GM21381 (cell line): ENCODE data around the gene G6PC3.
"Not testable (repeated sequence)": the region's sequence is repeated elsewhere in the genome, so short reads cannot be mapped to it uniquely, and the experiment has no call there.

ENCODE experiments used
- ATAC-seq: cut with Tn5 transposase; IDR thresholded peaks from one replicate; pipeline ENCODE4 v1.9.1; 2021; ENCODE audit warnings: mild to moderate bottlenecking, moderate library complexity; ENCODE audit not compliant: unreplicated experiment

G6PC3 gene

GRCh38 chr17:44082256-44082927, 11.9 kb downstream of the G6PC3 start:
- no peak for ATAC-seq

GRCh38 chr17:44083250-44083849, 12.8 kb downstream of the G6PC3 start:
- ATAC-seq: no peak

GRCh38 chr17:44084131-44084538, 13.6 kb downstream of the G6PC3 start:
- no peak for ATAC-seq

DNA sequence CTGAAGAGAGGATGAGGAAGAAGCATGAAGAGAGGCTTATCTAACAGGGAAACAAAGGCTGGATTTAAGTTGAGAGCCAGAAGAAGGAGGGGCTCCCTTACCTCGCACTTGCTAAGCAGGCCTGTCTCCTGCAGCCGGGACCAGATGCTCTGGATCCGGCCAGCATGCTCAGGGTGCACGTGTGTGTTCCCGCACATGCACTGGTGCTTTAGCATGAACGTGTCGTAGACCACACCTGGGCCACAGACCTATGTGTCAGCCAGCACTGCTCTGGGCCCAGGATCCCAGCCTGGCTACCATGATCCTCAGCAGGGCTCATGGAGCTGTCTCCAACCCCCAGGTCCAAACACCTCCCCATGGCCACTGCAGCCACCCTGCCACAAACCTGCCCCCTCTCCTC, 14.4 kb downstream of the G6PC3 start:
- ATAC-seq: no peak

DNA sequence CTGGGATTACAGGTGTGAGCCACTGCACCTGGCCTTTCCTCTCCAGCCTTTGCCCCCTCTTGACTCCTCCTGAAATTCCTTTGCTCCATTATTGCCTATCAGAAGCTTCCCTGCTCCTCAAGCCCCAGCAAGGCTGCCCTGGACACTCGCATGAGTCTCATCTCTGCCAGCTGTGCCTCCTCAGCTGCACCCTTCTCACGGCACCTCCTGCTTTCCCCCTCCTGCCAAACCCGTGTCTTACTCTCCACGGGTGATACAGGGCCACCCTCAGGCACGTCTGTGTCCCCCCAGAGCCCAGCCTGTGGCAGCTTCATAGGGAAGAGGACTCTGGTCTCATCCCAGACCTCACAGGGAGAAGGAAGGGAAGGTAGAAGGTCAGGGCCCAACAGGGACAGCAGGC, 15.4 kb downstream of the G6PC3 start:
- ATAC-seq: no peak

DNA sequence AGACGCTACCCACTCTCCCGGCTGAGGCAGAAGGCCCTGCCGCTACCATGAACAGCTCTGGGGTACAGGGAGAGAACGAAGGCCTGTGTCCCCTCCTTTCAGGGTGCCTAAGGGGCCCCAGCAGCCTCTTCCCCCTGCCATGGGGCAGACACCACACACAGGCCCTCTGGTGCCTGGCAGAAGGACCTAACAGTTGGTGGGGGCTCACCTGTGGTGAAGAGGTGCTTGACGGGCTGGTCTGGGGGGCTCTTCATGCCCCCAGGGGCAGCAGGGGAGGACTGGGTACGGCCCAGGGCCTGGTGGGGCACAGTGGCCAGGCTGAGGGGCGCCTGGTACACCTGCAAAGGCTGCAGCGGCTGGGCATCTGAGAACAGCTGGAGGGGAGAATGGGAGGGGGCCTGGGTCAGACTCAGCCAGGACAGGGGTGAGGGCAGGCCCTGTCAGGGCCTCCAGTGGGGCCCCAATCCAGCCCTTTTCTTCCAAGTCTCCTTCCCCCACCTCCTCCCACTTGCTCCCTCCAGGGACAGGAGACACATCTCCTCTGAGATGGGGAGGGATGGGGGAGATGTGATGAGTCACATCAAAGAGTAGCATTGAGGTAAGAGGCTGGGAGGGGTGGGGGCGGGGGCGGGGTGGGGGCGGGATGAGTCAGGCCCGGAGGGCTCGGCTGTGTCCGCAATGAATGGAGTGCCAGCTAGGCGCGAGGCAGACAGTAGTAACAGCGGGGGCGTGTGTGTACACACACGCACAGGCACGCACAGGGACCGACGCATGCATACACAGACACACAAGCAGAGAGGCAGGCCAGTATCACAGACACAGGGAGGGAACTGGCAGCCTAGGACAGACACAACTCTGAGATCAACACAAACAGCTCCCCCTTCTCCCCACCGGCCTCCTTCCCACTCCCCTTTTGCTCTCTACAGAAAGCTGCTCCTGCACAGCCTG, 16.1 kb downstream of the G6PC3 start:
- ATAC-seq: no peak

DNA sequence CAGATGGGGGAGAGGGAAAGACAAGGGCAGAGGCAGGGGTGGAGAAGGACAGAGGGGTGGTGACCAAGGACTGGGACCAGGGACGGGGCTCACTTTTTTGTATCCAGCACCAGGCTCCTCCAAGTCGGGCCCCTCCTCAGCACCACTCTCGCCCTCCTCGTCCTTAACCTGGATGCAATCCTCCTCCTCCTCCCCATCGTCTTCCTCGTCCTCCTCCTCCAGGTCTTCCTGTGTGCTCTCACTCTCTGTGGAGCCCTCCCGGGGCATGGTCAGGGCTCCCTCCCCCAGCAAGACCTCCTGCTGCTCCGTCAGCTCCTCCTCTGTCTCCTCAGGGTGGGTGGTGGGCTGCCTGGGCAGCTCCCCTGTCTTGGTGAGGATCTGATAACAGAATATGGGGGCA, 16.8 kb downstream of the G6PC3 start:
- no peak for ATAC-seq

DNA sequence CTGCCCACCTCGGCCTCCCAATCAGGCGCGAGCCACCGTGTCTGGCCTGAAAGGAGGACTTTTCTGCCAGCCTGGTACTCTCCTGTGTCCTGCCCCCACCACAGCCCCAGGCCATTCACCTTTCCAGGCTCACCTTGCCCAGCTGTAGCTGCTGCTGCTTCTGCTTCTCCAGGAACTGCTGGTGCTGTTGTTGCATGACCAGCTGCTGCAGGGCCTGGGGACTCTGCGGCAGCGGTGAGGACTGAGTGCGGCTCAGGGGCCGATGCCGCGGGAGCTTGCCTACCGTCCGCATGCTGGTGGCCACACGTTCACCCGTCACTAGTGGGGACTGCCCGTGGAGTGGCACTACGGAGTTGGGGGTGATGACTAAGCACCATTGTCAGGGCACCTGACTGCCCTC, 17.7 kb downstream of the G6PC3 start:
- no peak for ATAC-seq

GRCh38 chr17:44091200-44091997, 20.9 kb downstream of the G6PC3 start:
- ATAC-seq: no peak

DNA sequence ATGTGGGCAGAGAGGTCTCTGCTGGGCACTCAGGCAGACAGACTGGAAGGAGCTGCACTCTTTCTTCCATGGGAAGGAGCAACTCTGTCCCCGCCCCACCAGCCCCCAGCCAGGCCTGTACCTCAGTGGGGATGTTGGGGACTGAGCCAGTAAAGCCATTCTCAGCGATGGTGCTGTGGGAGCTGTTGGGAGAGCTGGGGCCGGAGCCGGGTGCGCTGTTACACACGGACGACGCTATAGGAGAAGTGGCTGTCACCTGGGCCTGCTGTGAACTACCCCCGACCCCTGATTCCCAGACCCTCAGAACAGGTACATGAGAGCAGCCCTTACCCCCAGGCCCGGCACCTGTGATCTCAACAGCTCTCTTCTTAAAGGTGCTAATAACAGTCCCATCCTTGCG, 21.5 kb downstream of the G6PC3 start:
- no peak for ATAC-seq

DNA sequence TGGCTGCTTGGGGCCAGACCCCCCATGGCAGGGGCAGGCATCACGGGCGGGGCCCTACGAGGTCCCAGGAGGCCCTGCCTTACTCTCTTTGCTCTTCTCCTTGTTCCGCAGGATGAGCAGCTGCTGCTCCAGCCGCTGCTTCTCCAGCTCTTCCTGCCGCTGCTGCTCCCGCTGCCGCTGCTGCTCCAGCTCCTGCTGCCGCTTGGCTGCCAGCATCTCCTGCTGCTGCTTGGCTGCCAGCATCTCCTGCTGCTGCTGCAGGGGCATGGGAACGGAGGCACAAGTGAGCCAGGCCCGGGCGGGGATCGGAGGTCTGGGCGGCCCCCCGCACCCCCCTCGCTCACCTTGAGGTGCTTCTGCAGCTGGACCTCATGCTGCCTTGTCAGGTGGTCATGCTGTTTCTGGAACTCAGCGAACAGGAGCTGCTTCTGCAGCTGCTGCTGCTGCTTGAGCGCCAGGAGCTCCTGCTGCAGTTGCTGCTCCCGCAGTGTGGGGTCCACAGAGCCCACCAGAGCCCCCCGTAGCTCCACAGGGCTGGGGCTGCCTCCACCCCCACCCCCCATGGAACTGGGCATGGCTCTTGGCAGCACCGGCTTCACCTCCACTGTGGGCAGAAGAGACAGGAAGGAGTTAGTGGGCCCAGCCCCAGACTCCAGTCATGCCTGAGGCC, 22.8 kb downstream of the G6PC3 start:
- no peak for ATAC-seq

GRCh38 chr17:44094701-44095387, 24.3 kb downstream of the G6PC3 start:
- no peak for ATAC-seq

GRCh38 chr17:44095388-44095646, 24.8 kb downstream of the G6PC3 start:
- ATAC-seq: no peak

DNA sequence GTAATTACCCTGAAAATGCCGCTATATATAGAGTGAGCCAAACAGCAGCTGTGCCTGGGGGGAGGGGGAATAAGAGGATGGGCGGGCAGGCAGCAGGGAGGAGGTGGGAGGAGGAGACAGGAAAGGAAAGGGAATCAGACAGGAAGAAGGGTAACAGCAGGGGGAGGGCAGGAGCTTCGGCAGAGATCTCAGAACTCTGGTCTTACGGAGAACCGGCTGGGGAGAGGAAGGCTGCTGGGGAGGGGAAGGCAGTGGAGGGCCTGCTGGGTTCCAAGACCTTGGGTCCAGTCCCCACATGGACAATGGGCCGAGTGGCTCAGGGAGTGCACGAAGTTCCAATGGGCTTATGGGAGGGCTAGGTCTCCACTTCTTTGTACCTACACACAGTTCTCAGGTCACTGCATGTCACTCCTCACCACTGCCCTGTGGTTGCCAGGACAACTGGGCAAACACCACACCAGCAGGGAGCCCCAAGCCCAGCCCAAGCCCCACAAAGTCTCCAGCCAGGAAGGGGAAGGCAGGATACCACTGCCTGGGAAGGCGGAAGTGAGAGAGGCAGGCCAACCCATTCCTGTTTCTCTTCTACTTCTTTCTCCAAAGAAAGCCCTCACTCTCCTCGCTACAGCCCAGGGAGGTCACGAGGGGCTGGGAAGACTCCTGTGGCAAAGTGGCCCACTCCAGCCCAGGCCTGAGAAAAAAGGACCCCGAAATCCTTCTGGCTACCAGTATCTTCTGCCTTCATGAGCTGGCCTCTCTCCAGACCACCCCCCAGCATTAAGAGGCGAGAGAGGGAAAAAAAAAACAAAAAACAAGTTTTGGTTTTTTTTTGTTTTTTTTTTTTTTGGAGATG, 25.3 kb downstream of the G6PC3 start:
- ATAC-seq: no peak

GRCh38 chr17:44097110-44097958, 26.8 kb downstream of the G6PC3 start:
- ATAC-seq: no peak

GRCh38 chr17:44101858-44102257, 31.3 kb downstream of the G6PC3 start:
- not testable (repeated sequence) for ATAC-seq

DNA sequence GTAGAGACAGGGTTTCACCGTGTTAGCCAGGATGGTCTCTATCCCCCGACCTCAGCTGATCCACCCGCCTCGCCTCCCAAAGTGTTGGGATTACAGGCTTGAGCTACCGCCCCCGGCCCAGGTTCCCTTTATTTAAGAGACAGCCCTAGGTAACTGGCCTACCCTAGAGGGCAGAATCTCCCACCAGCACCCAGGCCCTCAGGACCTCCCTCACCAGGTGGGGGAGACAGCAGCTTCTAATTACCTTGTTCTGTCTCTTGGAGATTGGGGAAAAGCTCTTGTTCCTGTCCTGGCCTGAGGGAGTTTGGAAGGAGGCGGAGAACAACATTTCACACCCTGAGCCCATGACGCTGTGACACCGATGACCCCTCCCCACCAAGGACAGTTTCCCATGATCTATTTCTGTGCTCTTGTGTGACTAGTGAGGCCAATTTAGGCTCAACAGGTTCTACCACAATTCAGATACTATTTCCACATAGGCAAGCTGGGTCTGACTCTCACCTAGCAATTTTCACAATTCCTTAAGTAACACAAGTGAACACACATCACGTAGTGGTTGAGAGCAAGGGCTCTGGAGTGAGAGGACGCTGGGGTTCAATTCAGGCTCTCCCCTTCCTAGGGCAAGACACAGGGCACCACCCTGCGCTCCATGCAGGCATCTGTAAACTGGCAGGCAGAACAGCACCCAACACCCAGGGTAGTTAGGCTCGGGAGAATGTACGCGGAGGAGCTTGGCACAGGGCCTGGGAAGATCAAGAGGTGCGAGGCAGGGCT, 32.5 kb downstream of the G6PC3 start:
- no peak for ATAC-seq

DNA sequence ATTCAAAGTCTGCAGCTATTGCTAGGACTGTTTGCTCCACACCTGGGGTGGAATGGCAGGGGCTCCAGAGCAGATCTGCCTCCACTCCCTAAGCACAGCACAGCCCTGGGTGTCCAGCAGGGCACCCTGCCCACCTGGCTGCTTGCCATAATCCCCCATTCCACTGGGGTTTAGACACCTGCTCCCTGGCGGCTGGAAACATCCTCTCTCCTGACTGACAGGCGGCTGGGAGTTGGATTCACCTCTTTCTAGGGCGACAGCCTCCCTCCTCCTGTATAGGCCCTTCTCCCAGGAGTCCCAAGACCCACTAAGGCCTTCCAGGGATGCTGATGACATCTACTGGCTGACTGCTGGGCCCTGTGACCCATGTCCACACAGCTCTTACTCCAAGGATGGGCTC, 34.9 kb downstream of the G6PC3 start:
- no peak for ATAC-seq
